HUES6 (cell line): ENCODE measurements around the gene CCDC171.
"Not testable (repeated sequence)": the region's sequence is repeated elsewhere in the genome, so short reads cannot be mapped to it uniquely, and the experiment has no call there.

Experiments used
- H3K27ac ChIP-seq: 2 replicates; pipeline ENCODE4 v1.7.0; 2013; ENCODE audit warnings: low read depth, mild to moderate bottlenecking, low read length, inconsistent platforms
- H3K27me3 ChIP-seq: 2 replicates; pipeline ENCODE4 v1.6.1; 2013; ENCODE audit warnings: low read length; ENCODE audit not compliant: control insufficient read depth, insufficient read depth
- H3K36me3 ChIP-seq: 2 replicates; pipeline ENCODE4 v1.6.1; 2013; ENCODE audit warnings: low read length; ENCODE audit not compliant: control insufficient read depth, insufficient read depth
- H3K4me1 ChIP-seq: 2 replicates; pipeline ENCODE4 v1.6.1; 2013; ENCODE audit warnings: low read length; ENCODE audit not compliant: control insufficient read depth, insufficient read depth
- H3K4me3 ChIP-seq: 2 replicates; pipeline ENCODE4 v1.5.1; 2013; ENCODE audit warnings: low read depth, low read length
- H3K9ac ChIP-seq: one replicate; pipeline ENCODE4 v1.6.1; 2013; ENCODE audit warnings: mild to moderate bottlenecking, low read length
- H3K9me3 ChIP-seq: 2 replicates; pipeline ENCODE4 v1.6.1; 2013; ENCODE audit warnings: low read depth, low read length; ENCODE audit not compliant: control insufficient read depth, insufficient read depth

Gene CCDC171

GRCh38 chr9:15763371-15763770 lies 210.5 kb downstream of the CCDC171 start:
- Histone ChIP-seq H3K4me1 (no peaks in the 10 kb centered on the region), H3K9me3 (no peaks in the 10 kb centered on the region), H3K27ac (no peak overlapping the region), H3K36me3 (no peaks in the 10 kb centered on the region), H3K9ac (no peak overlapping the region), H3K27me3 (no peaks in the 10 kb centered on the region), H3K4me3 (no peak overlapping the region)

GRCh38 chr9:15764131-15764530 lies 211.3 kb downstream of the CCDC171 start:
- Histone ChIP-seq H3K4me1 (no peaks in the 10 kb centered on the region), H3K27ac (no peak overlapping the region), H3K27me3 (no peaks in the 10 kb centered on the region), H3K9me3 (no peaks in the 10 kb centered on the region), H3K9ac (no peak overlapping the region), H3K4me3 (no peak overlapping the region), H3K36me3 (no peaks in the 10 kb centered on the region)

GRCh38 chr9:15769547-15769946 lies 216.7 kb downstream of the CCDC171 start:
- no peak overlapping the region for H3K9ac ChIP-seq
- H3K27me3 ChIP-seq = no peaks in the 10 kb centered on the region
- H3K9me3 ChIP-seq = no peaks in the 10 kb centered on the region
- H3K27ac ChIP-seq = no peak overlapping the region
- no peaks in the 10 kb centered on the region for H3K4me1 ChIP-seq
- no peaks in the 10 kb centered on the region for H3K36me3 ChIP-seq
- H3K4me3 ChIP-seq = no peak overlapping the region

- Histone ChIP-seq H3K9ac (no peak overlapping the region), H3K27ac (no peak overlapping the region), H3K27me3 (no peaks in the 10 kb centered on the region), H3K4me1 (no peaks in the 10 kb centered on the region), H3K4me3 (no peak overlapping the region), H3K9me3 (no peaks in the 10 kb centered on the region), H3K36me3 (no peaks in the 10 kb centered on the region)
Measured at GRCh38 chr9:15778861-15779260, 226.0 kb downstream of the CCDC171 start.

GRCh38 chr9:15782106-15782505 lies 229.3 kb downstream of the CCDC171 start:
- Histone ChIP-seq H3K9ac (no peak overlapping the region), H3K36me3 (no peaks in the 10 kb centered on the region), H3K27ac (no peak overlapping the region), H3K27me3 (no peaks in the 10 kb centered on the region), H3K9me3 (no peaks in the 10 kb centered on the region), H3K4me3 (no peak overlapping the region), H3K4me1 (no peaks in the 10 kb centered on the region)

- Histone ChIP-seq H3K9me3 (no peaks in the 10 kb centered on the region), H3K4me1 (no peaks in the 10 kb centered on the region), H3K36me3 (no peaks in the 10 kb centered on the region), H3K9ac (no peak overlapping the region), H3K27me3 (no peaks in the 10 kb centered on the region), H3K4me3 (no peak overlapping the region), H3K27ac (no peak overlapping the region)
Measured at GRCh38 chr9:15785584-15785983, 232.7 kb downstream of the CCDC171 start.

GRCh38 chr9:15786616-15787015 lies 233.8 kb downstream of the CCDC171 start:
- Histone ChIP-seq H3K27me3 (no peaks in the 10 kb centered on the region), H3K9me3 (no peaks in the 10 kb centered on the region), H3K4me1 (no peaks in the 10 kb centered on the region), H3K9ac (no peak overlapping the region), H3K4me3 (no peak overlapping the region), H3K36me3 (no peaks in the 10 kb centered on the region), H3K27ac (no peak overlapping the region)

- peaks cover 30% of the 10 kb centered on the region for H3K9me3 ChIP-seq
- not testable (repeated sequence) for H3K27ac ChIP-seq, H3K27me3 ChIP-seq
Measured at GRCh38 chr9:15810219-15810899, 257.5 kb downstream of the CCDC171 start.

GRCh38 chr9:15813076-15813475 lies 260.2 kb downstream of the CCDC171 start:
- H3K4me1 ChIP-seq = no peaks in the 10 kb centered on the region
- peaks cover 36% of the 10 kb centered on the region for H3K9me3 ChIP-seq
- no peak overlapping the region for H3K27ac ChIP-seq
- H3K9ac ChIP-seq = no peak overlapping the region
- no peaks in the 10 kb centered on the region for H3K27me3 ChIP-seq
- H3K4me3 ChIP-seq = no peak overlapping the region
- H3K36me3 ChIP-seq = no peaks in the 10 kb centered on the region

More at GRCh38 chr9:15810219-15810899, 257.5 kb downstream of the CCDC171 start:
- H3K4me1 ChIP-seq, H3K36me3 ChIP-seq, H3K9ac ChIP-seq, H3K4me3 ChIP-seq: not testable (repeated sequence)

- Histone ChIP-seq H3K4me1 (no peaks in the 10 kb centered on the region), H3K27ac (no peak overlapping the region), H3K27me3 (no peaks in the 10 kb centered on the region), H3K9me3 (no peaks in the 10 kb centered on the region), H3K9ac (no peak overlapping the region), H3K36me3 (no peaks in the 10 kb centered on the region), H3K4me3 (no peak overlapping the region)
Measured at GRCh38 chr9:15824310-15824709, 271.5 kb downstream of the CCDC171 start.

- Histone ChIP-seq H3K9me3 (no peaks in the 10 kb centered on the region), H3K9ac (no peak overlapping the region), H3K27ac (no peak overlapping the region), H3K27me3 (no peaks in the 10 kb centered on the region), H3K36me3 (no peaks in the 10 kb centered on the region), H3K4me3 (no peak overlapping the region), H3K4me1 (no peaks in the 10 kb centered on the region)
Measured at GRCh38 chr9:15831384-15831783, 278.5 kb downstream of the CCDC171 start.
